SJSA1 (cell line): ENCODE data around the gene PBX3. TPM values are rescaled to one million over a fixed set of nuclear protein-coding genes. Genes with fewer than 3 reads are reported as not detected.
A peak's percentile ranks its signal among the peaks of the same experiment; 100 is the strongest.

Experiments
- DNase-seq, 2 experiments: peaks; one replicate each; pipeline ENCODE4 v3.0.0-alpha.2; 2015 to 2020; ENCODE audit warnings: low spot score in 2 of 2, low read depth in 1 of 2
- H3K27ac ChIP-seq: fragments of 250-450 bp; sonication (Bioruptor Pico); 2 replicates; pipeline ENCODE4 v1.5.1; 2020; ENCODE audit warnings: mild to moderate bottlenecking, moderate library complexity
- H3K27me3 ChIP-seq: fragments of 250-450 bp; sonication (Bioruptor Pico); replicated peaks from 2 replicates; pipeline ENCODE4 v1.5.1; 2020; ENCODE audit warnings: mild to moderate bottlenecking, moderate library complexity
- H3K36me3 ChIP-seq: fragments of 250-450 bp; sonication (Bioruptor Pico); 2 replicates; pipeline ENCODE4 v1.5.1; 2020; ENCODE audit warnings: mild to moderate bottlenecking
- H3K4me1 ChIP-seq: fragments of 250-450 bp; sonication (Bioruptor Pico); replicated peaks from 2 replicates; pipeline ENCODE4 v1.6.1; 2021; ENCODE audit warnings: mild to moderate bottlenecking
- H3K4me3 ChIP-seq: fragments of 250-450 bp; sonication (Bioruptor Pico); 2 replicates; pipeline ENCODE4 v1.5.1; 2020; ENCODE audit warnings: mild to moderate bottlenecking
- H3K9me3 ChIP-seq: fragments of 250-450 bp; sonication (Bioruptor Pico); replicated peaks from 2 replicates; pipeline ENCODE4 v1.5.1; 2020; ENCODE audit warnings: mild to moderate bottlenecking
- total RNA-seq: library from RNA; depleted of rRNA; stranded (reverse); fragments of >200 nt; shearing (Covaris generic); gene quantifications from 2 replicates; pipeline ENCODE4 v1.2.3, GENCODE V29; 2014

Gene PBX3
- total RNA-seq, 1 experiment from 2014 or later, result 15.1 TPM

- DNase-seq, result no peak
- Histone ChIP-seq H3K27ac (no peak overlapping the region), H3K9me3 (no peaks in the 10 kb centered on the region), H3K4me3 (no peak overlapping the region), H3K27me3 (no peaks in the 10 kb centered on the region), H3K4me1 (0 out of 2 replicates have a peak, but pooled peaks cover 3% of the 10 kb centered on the region), H3K36me3 (0 out of 2 replicates have a peak, but pooled peaks cover 6% of the 10 kb centered on the region)
Measured at GRCh38 chr9:125754096-125754495, 6.9 kb downstream of the PBX3 start.

- no peaks in the 10 kb centered on the region for H3K9me3 ChIP-seq
- no peak overlapping the region for H3K27ac ChIP-seq
- no peaks in the 10 kb centered on the region for H3K36me3 ChIP-seq
- no peak for DNase-seq
- no peaks in the 10 kb centered on the region for H3K27me3 ChIP-seq
- 0 out of 2 replicates have a peak, but pooled peaks cover 5% of the 10 kb centered on the region for H3K4me1 ChIP-seq
- H3K4me3 ChIP-seq, result no peak overlapping the region
Measured at GRCh38 chr9:125755340-125755739, 8.2 kb downstream of the PBX3 start.

GRCh38 chr9:125756518-125756917 is 9.3 kb downstream of the PBX3 start:
- H3K27me3 ChIP-seq, result no peaks in the 10 kb centered on the region
- no peak overlapping the region for H3K4me3 ChIP-seq
- 0 out of 2 replicates have a peak, but pooled peaks cover 5% of the 10 kb centered on the region for H3K4me1 ChIP-seq
- no peaks in the 10 kb centered on the region for H3K36me3 ChIP-seq
- DNase-seq, result no peak
- H3K27ac ChIP-seq, result no peak overlapping the region
- H3K9me3 ChIP-seq, result no peaks in the 10 kb centered on the region

GRCh38 chr9:125757834-125758233 is 10.7 kb downstream of the PBX3 start:
- H3K36me3 ChIP-seq, result no peaks in the 10 kb centered on the region
- no peak overlapping the region for H3K4me3 ChIP-seq
- no peaks in the 10 kb centered on the region for H3K27me3 ChIP-seq
- no peak for DNase-seq
- no peak overlapping the region for H3K27ac ChIP-seq
- H3K9me3 ChIP-seq, result no peaks in the 10 kb centered on the region
- 0 out of 2 replicates have a peak, but pooled peaks cover 5% of the 10 kb centered on the region for H3K4me1 ChIP-seq

- H3K4me3 ChIP-seq, result no peak overlapping the region
- peak in 1 of 2 experiments; percentile 8 for DNase-seq
- H3K27ac ChIP-seq, result no peak overlapping the region
Measured at GRCh38 chr9:125758986-125759763, 12.0 kb downstream of the PBX3 start.

GRCh38 chr9:125759764-125760129 is 12.6 kb downstream of the PBX3 start:
- no peak for DNase-seq
- Histone ChIP-seq H3K9me3 (no peaks in the 10 kb centered on the region), H3K27ac (no peak overlapping the region), H3K27me3 (no peaks in the 10 kb centered on the region), H3K4me3 (no peak overlapping the region), H3K4me1 (0 out of 2 replicates have a peak, but pooled peaks cover 5% of the 10 kb centered on the region), H3K36me3 (no peaks in the 10 kb centered on the region)

More at GRCh38 chr9:125758986-125759763, 12.0 kb downstream of the PBX3 start:
- no peaks in the 10 kb centered on the region for H3K36me3 ChIP-seq
- no peaks in the 10 kb centered on the region for H3K9me3 ChIP-seq
- no peaks in the 10 kb centered on the region for H3K27me3 ChIP-seq
- 0 out of 2 replicates have a peak, but pooled peaks cover 5% of the 10 kb centered on the region for H3K4me1 ChIP-seq

- H3K27me3 ChIP-seq, result no peaks in the 10 kb centered on the region
- no peak for DNase-seq
- H3K4me1 ChIP-seq, result 0 out of 2 replicates have a peak, but pooled peaks cover 5% of the 10 kb centered on the region
- no peaks in the 10 kb centered on the region for H3K9me3 ChIP-seq
- H3K27ac ChIP-seq, result no peak overlapping the region
- H3K4me3 ChIP-seq, result no peak overlapping the region
- no peaks in the 10 kb centered on the region for H3K36me3 ChIP-seq
Measured at GRCh38 chr9:125760537-125760936, 13.4 kb downstream of the PBX3 start.

GRCh38 chr9:125761676-125762450 is 14.7 kb downstream of the PBX3 start:
- no peak for DNase-seq
- H3K9me3 ChIP-seq, result no peaks in the 10 kb centered on the region
- no peaks in the 10 kb centered on the region for H3K36me3 ChIP-seq
- no peak overlapping the region for H3K4me3 ChIP-seq
- no peaks in the 10 kb centered on the region for H3K27me3 ChIP-seq
- H3K4me1 ChIP-seq, result 0 out of 2 replicates have a peak, but pooled peaks cover 5% of the 10 kb centered on the region
- no peak overlapping the region for H3K27ac ChIP-seq

- no peak overlapping the region for H3K27ac ChIP-seq
- no peak overlapping the region for H3K4me3 ChIP-seq
- H3K36me3 ChIP-seq, result no peaks in the 10 kb centered on the region
- 0 out of 2 replicates have a peak, but pooled peaks cover 5% of the 10 kb centered on the region for H3K4me1 ChIP-seq
- H3K27me3 ChIP-seq, result no peaks in the 10 kb centered on the region
- no peaks in the 10 kb centered on the region for H3K9me3 ChIP-seq
- no peak for DNase-seq
Measured at GRCh38 chr9:125763394-125763801, 16.2 kb downstream of the PBX3 start.

GRCh38 chr9:125764198-125764597 is 17.0 kb downstream of the PBX3 start:
- Histone ChIP-seq H3K27ac (no peak overlapping the region), H3K9me3 (no peaks in the 10 kb centered on the region), H3K27me3 (no peaks in the 10 kb centered on the region), H3K4me1 (0 out of 2 replicates have a peak, but pooled peaks cover 1% of the 10 kb centered on the region), H3K4me3 (no peak overlapping the region), H3K36me3 (no peaks in the 10 kb centered on the region)
- DNase-seq, result no peak

GRCh38 chr9:125766468-125767221 is 19.5 kb downstream of the PBX3 start:
- Histone ChIP-seq H3K4me3 (no peak overlapping the region), H3K4me1 (no peaks in the 10 kb centered on the region), H3K27me3 (no peaks in the 10 kb centered on the region), H3K9me3 (no peaks in the 10 kb centered on the region), H3K36me3 (no peaks in the 10 kb centered on the region), H3K27ac (no peak overlapping the region)
- DNase-seq, result no peak

- Histone ChIP-seq H3K27me3 (no peaks in the 10 kb centered on the region), H3K4me3 (no peak overlapping the region), H3K27ac (no peak overlapping the region), H3K4me1 (no peaks in the 10 kb centered on the region), H3K9me3 (no peaks in the 10 kb centered on the region), H3K36me3 (no peaks in the 10 kb centered on the region)
- DNase-seq, result no peak
Measured at GRCh38 chr9:125767349-125767748, 20.2 kb downstream of the PBX3 start.

GRCh38 chr9:125768803-125769202 is 21.6 kb downstream of the PBX3 start:
- Histone ChIP-seq H3K4me3 (no peak overlapping the region), H3K9me3 (no peaks in the 10 kb centered on the region), H3K4me1 (no peaks in the 10 kb centered on the region), H3K27ac (no peak overlapping the region), H3K36me3 (no peaks in the 10 kb centered on the region), H3K27me3 (no peaks in the 10 kb centered on the region)
- DNase-seq, result no peak
